Tibial artery (tissue), 4 donors: ENCODE results near the gene SOST.

Source experiments
- DNase-seq, 2 donors: peaks; one replicate each; pipeline ENCODE4 v3.0.0-alpha.2; 2019
- H3K27ac ChIP-seq, 2 donors: fragments of 200-600 bp; sonication (generic) in 1 of 2; 1 replicate in 1 of 2; 2 replicates in 1 of 2; pipeline ENCODE4 v1.5.1; 2018 to 2019; ENCODE audit warnings: mild to moderate bottlenecking in 1 of 2
- H3K27me3 ChIP-seq, 2 donors: fragments of 200-600 bp; sonication (generic) in 1 of 2; one replicate each; pipeline versions ENCODE4 v1.5.1 to v1.6.0; 2016 to 2019
- H3K36me3 ChIP-seq, 3 donors: fragments of 200-600 bp; sonication (generic) in 2 of 3; one replicate each; pipeline ENCODE4 v1.5.1; 2016 to 2019; ENCODE audit warnings: mild to moderate bottlenecking in 2 of 3
- H3K4me1 ChIP-seq, 4 donors: fragments of 200-600 bp; sonication (generic) in 2 of 4; 1 replicate in 3 of 4; 2 replicates in 1 of 4; pipeline ENCODE4 v1.5.1; 2016 to 2019
- H3K4me3 ChIP-seq, 2 donors: fragments of 200-600 bp; sonication (generic) in 1 of 2; 1 replicate in 1 of 2; 2 replicates in 1 of 2; pipeline ENCODE4 v1.5.1; 2018 to 2019; ENCODE audit warnings: mild to moderate bottlenecking in 2 of 2
- H3K9me3 ChIP-seq, 3 donors: fragments of 200-600 bp; sonication (generic) in 1 of 3; one replicate each; pipeline ENCODE4 v1.5.1; 2016 to 2019
- CTCF ChIP-seq, 2 experiments: fragments of 200-600 bp in 1 of 2; fragments of 450-650 bp in 1 of 2; IDR thresholded peaks; one replicate each; pipeline ENCODE4 v1.5.1; 2017 to 2019; ENCODE audit warnings: antibody characterized with exemption in 2 of 2, mild to moderate bottlenecking in 1 of 2, moderate library complexity in 1 of 2
- intact Hi-C: fragments of 100-400 bp; cut with DNase I; formaldehyde crosslinking; loops from one replicate; pipeline ENCODE4 v1.15.0; 2023; ENCODE audit warnings: low total_unique reads

The SOST gene

GRCh38 chr17:43788540-43788939 lies 29.9 kb upstream of the SOST start:
- DNase-seq: no peak
- Histone ChIP-seq H3K27ac (no peak overlapping the region), H3K4me3 (no peak overlapping the region), H3K36me3 (no peaks in the 10 kb centered on the region), H3K9me3 (no peaks in the 10 kb centered on the region), H3K4me1 (no peaks in the 10 kb centered on the region), H3K27me3 (peaks cover 0 to 2% of the 10 kb centered on the region in 2 donors)
- no peak for TF ChIP-seq CTCF (IDR thresholded peaks at IDR 0.05)
- intact Hi-C loops: loop anchor here (10.0 kb wide), 1 partner anchor 46 kb away; the partner anchor contains the start of gene MPP3

DNA sequence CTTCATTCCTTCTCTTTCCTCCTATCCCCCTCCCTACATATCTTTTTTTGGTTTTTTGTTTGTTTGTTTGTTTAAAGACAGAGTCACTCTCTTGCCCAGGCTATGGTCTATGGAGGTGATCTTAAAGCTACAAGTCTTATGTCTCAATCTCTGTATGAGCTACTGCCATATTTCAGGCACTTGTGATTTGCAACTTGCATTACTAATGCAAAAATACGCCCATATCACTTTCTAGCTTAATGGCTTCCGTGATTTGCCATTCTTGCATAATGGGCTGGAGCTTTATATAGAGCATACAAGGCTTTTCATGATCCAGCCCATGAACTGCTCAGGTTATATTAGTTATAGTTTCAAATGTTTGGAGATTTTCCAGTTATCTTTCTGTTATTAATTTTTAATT lies 29.1 kb upstream of the SOST start:
- no peak for DNase-seq
- Histone ChIP-seq H3K4me3 (no peak overlapping the region), H3K27ac (no peak overlapping the region), H3K4me1 (no peaks in the 10 kb centered on the region), H3K36me3 (no peaks in the 10 kb centered on the region), H3K9me3 (no peaks in the 10 kb centered on the region), H3K27me3 (peaks cover 0 to 5% of the 10 kb centered on the region in 2 donors)
- TF ChIP-seq CTCF (IDR thresholded peaks at IDR 0.05): no peak
- intact Hi-C loops: loop anchor here (10.0 kb wide), 1 partner anchor 47 kb away; the partner anchor contains the start of gene MPP3

GRCh38 chr17:43784628-43785101 lies 26.1 kb upstream of the SOST start:
- Histone ChIP-seq H3K36me3 (no peaks in the 10 kb centered on the region), H3K4me3 (no peak overlapping the region), H3K4me1 (peaks cover 0 to under 1% (median 0%) of the 10 kb centered on the region in 4 donors), H3K27ac (no peak overlapping the region), H3K27me3 (peaks cover 0 to 4% of the 10 kb centered on the region in 2 donors), H3K9me3 (no peaks in the 10 kb centered on the region)
- no peak for DNase-seq
- intact Hi-C loops: loop anchor here (10.0 kb wide), 1 partner anchor 50 kb away; the partner anchor contains the start of gene MPP3
- no peak for TF ChIP-seq CTCF (IDR thresholded peaks at IDR 0.05)

- Histone ChIP-seq H3K4me1 (peaks cover 0 to 7% (median 3%) of the 10 kb centered on the region in 4 donors), H3K9me3 (no peaks in the 10 kb centered on the region), H3K36me3 (no peaks in the 10 kb centered on the region), H3K27me3 (peaks cover 0 to 4% of the 10 kb centered on the region in 2 donors), H3K4me3 (no peak overlapping the region), H3K27ac (no peak overlapping the region)
- no peak for DNase-seq
- TF ChIP-seq CTCF (IDR thresholded peaks at IDR 0.05): no peak
- intact Hi-C loops: loop anchor here (10.0 kb wide), 1 partner anchor 51 kb away; the partner anchor contains the start of gene MPP3
Observed at GRCh38 chr17:43784068-43784467, 25.5 kb upstream of the SOST start.

GRCh38 chr17:43782913-43783680 lies 24.5 kb upstream of the SOST start:
- intact Hi-C loops: loop anchor here (10.0 kb wide), 1 partner anchor 52 kb away; the partner anchor contains the start of gene MPP3
- H3K4me1 ChIP-seq: peaks cover 0 to 7% (median 3%) of the 10 kb centered on the region in 4 donors
- peaks cover 0 to 4% of the 10 kb centered on the region in 2 donors for H3K27me3 ChIP-seq
- H3K27ac ChIP-seq: no peak overlapping the region
- no peaks in the 10 kb centered on the region for H3K9me3 ChIP-seq
- no peaks in the 10 kb centered on the region for H3K36me3 ChIP-seq
- H3K4me3 ChIP-seq: no peak overlapping the region
- TF ChIP-seq CTCF (IDR thresholded peaks at IDR 0.05): no peak
- DNase-seq: no peak
